OCI-LY7 (cell line): ENCODE measurements around the gene PLCB2. TPM values are rescaled to one million over a fixed set of nuclear protein-coding genes. Genes with fewer than 3 reads are reported as not detected.
A peak's percentile ranks its signal among the peaks of the same experiment; 100 is the strongest.

Source experiments
- BruUV-seq: library from RNA; stranded (reverse); fragments of 400-500 nt; replicated peaks from 2 replicates; lab custom pipeline; 2021; lab: Mats Ljungman, UMichigan
- CTCF ChIA-PET: fragments of 300-600 bp; sonication (Branson Sonifier 250); formaldehyde crosslinking; loops from one replicate; lab custom pipeline; 2022; ENCODE audit warnings: antibody characterized with exemption; ENCODE audit not compliant: unreplicated experiment; lab: Charles Lee
- POLR2A ChIA-PET: fragments of 300-600 bp; sonication (Branson Sonifier 250); formaldehyde crosslinking; loops from one replicate; lab custom pipeline; 2022; ENCODE audit warnings: antibody characterized with exemption; lab: Charles Lee
- DNase-seq: peaks from one replicate; pipeline ENCODE4 v3.0.0-alpha.2; 2015; ENCODE audit warnings: low spot score
- H2AFZ ChIP-seq: fragments of 200-600 bp; sonication (generic), shearing (Covaris generic); 2 replicates; pipeline ENCODE4 v1.6.1; 2014; ENCODE audit warnings: mild to moderate bottlenecking, antibody characterized with exemption, low read length, moderate library complexity
- H3K27ac ChIP-seq: fragments of 200-600 bp; sonication (generic); 2 replicates; pipeline ENCODE4 v1.5.1; 2014; ENCODE audit warnings: mixed run types, low read depth, mild to moderate bottlenecking, moderate library complexity, low read length, inconsistent platforms; ENCODE audit not compliant: poor library complexity, severe bottlenecking
- H3K36me3 ChIP-seq: fragments of 200-600 bp; sonication (generic); 2 replicates; pipeline ENCODE4 v1.6.1; 2014; ENCODE audit warnings: mild to moderate bottlenecking, antibody characterized with exemption, low read length, moderate library complexity, mixed read lengths; ENCODE audit not compliant: insufficient read depth
- H3K4me1 ChIP-seq: fragments of 200-600 bp; sonication (generic); 2 replicates; pipeline ENCODE4 v1.5.1; 2014; ENCODE audit warnings: mild to moderate bottlenecking, low read length; ENCODE audit not compliant: insufficient read depth, poor library complexity, severe bottlenecking
- H3K4me2 ChIP-seq: fragments of 200-600 bp; sonication (generic); 2 replicates; pipeline ENCODE4 v1.6.1; 2014; ENCODE audit warnings: mild to moderate bottlenecking, low read length
- H3K4me3 ChIP-seq: fragments of 200-600 bp; sonication (generic); 2 replicates; pipeline ENCODE4 v1.5.1; 2014; ENCODE audit warnings: mild to moderate bottlenecking, low read depth, low read length; ENCODE audit not compliant: poor library complexity, severe bottlenecking
- H3K79me2 ChIP-seq: fragments of 200-600 bp; sonication (generic); 2 replicates; pipeline ENCODE4 v1.6.1; 2016; ENCODE audit warnings: low read depth, mild to moderate bottlenecking, low read length, moderate library complexity, mixed read lengths; ENCODE audit not compliant: insufficient read depth
- H3K9me2 ChIP-seq: fragments of 200-600 bp; sonication (generic); 2 replicates; pipeline ENCODE4 v1.6.1; 2016; ENCODE audit warnings: mild to moderate bottlenecking, low read length, mixed read lengths; ENCODE audit not compliant: insufficient read depth
- H3K9me3 ChIP-seq: fragments of 200-600 bp; sonication (generic); 2 replicates; pipeline ENCODE4 v1.6.1; 2014; ENCODE audit warnings: mild to moderate bottlenecking, mixed run types, low read length, mixed read lengths
- H4K20me1 ChIP-seq: fragments of 200-600 bp; sonication (generic); 2 replicates; pipeline ENCODE4 v1.6.1; 2014; ENCODE audit warnings: mild to moderate bottlenecking, antibody characterized with exemption, low read length, moderate library complexity, mixed read lengths; ENCODE audit not compliant: insufficient read depth
- CTCF ChIP-seq: fragments of 200-600 bp; sonication (generic); conservative IDR thresholded peaks from 2 replicates; pipeline ENCODE4 v1.5.1; 2014; ENCODE audit warnings: mild to moderate bottlenecking, antibody characterized with exemption, low read length, moderate library complexity, mixed read lengths
- EZH2phosphoT487 ChIP-seq: fragments of 200-600 bp; sonication (generic); IDR thresholded peaks from 2 replicates; pipeline ENCODE4 v1.6.1; 2018; ENCODE audit warnings: low read depth, borderline replicate concordance, mild to moderate bottlenecking, mixed run types, antibody characterized with exemption, low read length, moderate library complexity, mixed read lengths
- intact Hi-C: fragments of 100-400 bp; cut with micrococcal nuclease; formaldehyde crosslinking; loops from one replicate; pipeline ENCODE4 v1.10.0; 2022; ENCODE audit not compliant: unreplicated experiment
- total RNA-seq, 2 experiments: library from RNA; depleted of rRNA in 1 of 2; stranded (reverse); fragments of >200 nt in 1 of 2; shearing (Covaris generic) in 1 of 2; gene quantifications; 2 replicates each; pipeline ENCODE4 v1.2.3, GENCODE V29; 2014 to 2022

PLCB2 gene
- total RNA-seq, 2 experiments from 2014 or later = 9.6 TPM; not detected in 1

GRCh38 chr15:40334541-40334940 is 26.8 kb upstream of the PLCB2 start:
- intact Hi-C loops = no loop called here
- Histone ChIP-seq H3K4me3 (no peak overlapping the region), H3K4me2 (no peak overlapping the region), H3K79me2 (no peaks in the 10 kb centered on the region), H3K9me2 (no peaks in the 10 kb centered on the region), H3K9me3 (no peaks in the 10 kb centered on the region), H4K20me1 (no peaks in the 10 kb centered on the region), H3K27ac (no peak overlapping the region), H3K36me3 (no peaks in the 10 kb centered on the region), H3K4me1 (peaks cover 13% of the 10 kb centered on the region), H2AFZ (no peak overlapping the region)
- no peak for DNase-seq
- ChIA-PET POLR2A (interaction anchor here (1.0 kb wide), 1 partner anchor 21 kb away, joined by 3 read pairs; no protein-coding TSS in a partner anchor), CTCF (interaction anchor here (1.1 kb wide), 1 partner anchor 14 kb away, joined by 3 read pairs; no protein-coding TSS in a partner anchor)
- BruUV-seq = no TSS peak
- TF ChIP-seq EZH2phosphoT487 (no peak), CTCF (no peak)

- Histone ChIP-seq H3K79me2 (no peaks in the 10 kb centered on the region), H2AFZ (no peak overlapping the region), H3K27ac (no peak overlapping the region), H4K20me1 (no peaks in the 10 kb centered on the region), H3K36me3 (no peaks in the 10 kb centered on the region), H3K4me1 (peaks cover 13% of the 10 kb centered on the region), H3K4me3 (no peak overlapping the region), H3K4me2 (no peak overlapping the region), H3K9me2 (no peaks in the 10 kb centered on the region), H3K9me3 (no peaks in the 10 kb centered on the region)
- no peak for TF ChIP-seq CTCF
- TF ChIP-seq EZH2phosphoT487 = no peak
- ChIA-PET CTCF (interaction anchor here (1.1 kb wide), 1 partner anchor 13 kb away, joined by 3 read pairs; no protein-coding TSS in a partner anchor), POLR2A (interaction anchor here (1.0 kb wide), 1 partner anchor 21 kb away, joined by 3 read pairs; no protein-coding TSS in a partner anchor)
- intact Hi-C loops = no loop called here
- no TSS peak for BruUV-seq
- peak; percentile 9 for DNase-seq
Observed at GRCh38 chr15:40333922-40334492, 26.3 kb upstream of the PLCB2 start.
